DMS 273 (cell line): ENCODE data around the gene ZCCHC10.
"Not testable (repeated sequence)": the region's sequence is repeated elsewhere in the genome, so short reads cannot be mapped to it uniquely, and the experiment has no call there.

ENCODE experiments used
- DNase-seq: peaks from one replicate; lab custom pipeline; 2025; ENCODE audit not compliant: unreplicated experiment; lab: John Stamatoyannopoulos, UW

ZCCHC10 gene

DNA sequence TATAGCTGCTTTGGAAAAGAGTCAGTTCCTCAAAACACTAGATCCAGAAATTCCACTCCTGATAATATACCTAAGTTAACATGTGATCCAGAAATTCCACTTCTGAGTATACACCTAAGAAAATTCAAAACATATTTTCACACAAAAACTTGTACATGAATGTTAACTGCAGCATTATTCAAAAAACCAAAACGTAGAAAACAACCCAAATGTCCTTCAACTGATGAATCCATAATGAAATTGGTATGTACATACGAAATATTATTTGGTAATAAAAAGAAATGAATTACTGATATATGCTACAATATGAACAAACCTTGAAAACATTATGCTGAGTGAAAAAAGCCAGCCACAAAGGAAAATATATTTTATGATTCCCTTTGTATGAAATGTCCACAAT, 46.4 kb downstream of the ZCCHC10 start:
- DNase-seq: no peak

DNA sequence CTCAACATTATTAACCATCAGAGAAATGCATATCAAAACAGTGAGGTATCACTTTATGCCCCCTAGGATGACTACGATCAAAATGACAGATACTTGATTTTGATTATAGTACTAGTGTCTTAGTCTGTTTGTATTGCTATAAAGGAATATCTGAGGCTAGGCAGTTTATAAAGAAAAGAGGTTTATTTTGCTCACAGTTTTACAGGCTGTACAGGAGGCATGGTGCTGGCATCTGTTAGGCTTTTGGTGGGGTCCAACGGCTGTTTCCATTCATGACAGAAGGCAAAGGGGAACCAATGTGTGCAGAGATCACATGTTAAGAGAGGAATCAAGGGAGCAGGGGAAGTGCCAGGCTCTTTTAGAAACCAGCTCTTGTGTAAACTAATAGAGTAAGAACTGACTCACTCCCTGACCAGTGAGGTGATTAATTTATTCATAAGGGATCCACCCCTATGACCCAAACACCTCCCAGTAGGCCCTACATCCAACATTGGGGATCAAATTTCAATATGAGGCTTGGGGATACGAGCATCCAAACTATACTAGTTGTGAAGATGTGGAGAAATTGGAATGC, 46.9 kb downstream of the ZCCHC10 start:
- peak; percentile 36 for DNase-seq

DNA sequence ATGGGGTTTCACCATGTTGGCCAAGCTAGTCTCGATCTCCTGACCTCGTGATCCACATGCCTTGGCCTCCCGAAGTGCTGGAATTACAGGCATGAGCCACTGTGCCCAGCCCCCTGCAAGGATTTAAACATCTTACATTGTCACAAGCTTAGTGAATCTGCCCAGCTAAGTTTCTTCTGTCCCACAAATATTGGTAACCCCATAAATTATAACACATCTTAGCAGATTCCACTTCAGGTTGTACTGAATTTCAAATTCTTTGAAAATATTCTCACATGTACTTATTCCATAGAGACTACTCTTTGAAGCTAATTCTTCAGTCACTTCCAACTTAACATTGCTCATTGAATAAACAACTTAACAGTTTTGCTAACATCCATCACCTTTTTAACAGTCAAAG, 49.5 kb downstream of the ZCCHC10 start:
- DNase-seq: no peak

DNA sequence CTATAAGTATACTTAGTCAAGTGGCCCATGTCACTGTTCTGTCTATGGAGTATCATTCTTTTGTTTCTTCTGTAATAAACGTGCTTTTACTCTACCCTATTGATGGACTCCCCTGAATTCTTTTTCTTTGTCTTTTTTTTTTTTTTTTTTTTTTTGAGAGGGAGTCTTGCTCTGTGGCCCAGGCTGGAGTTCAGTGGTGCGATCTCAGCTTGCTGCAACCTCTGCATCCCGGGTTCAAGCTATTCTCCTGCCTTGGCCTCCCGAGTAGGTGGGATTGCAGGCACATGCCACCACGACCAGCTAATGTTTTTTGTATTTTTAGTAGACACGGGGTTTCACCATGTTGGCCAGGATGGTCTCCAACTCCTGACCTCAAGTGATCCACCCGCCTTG, 53.9 kb downstream of the ZCCHC10 start:
- not testable (repeated sequence) for DNase-seq

DNA sequence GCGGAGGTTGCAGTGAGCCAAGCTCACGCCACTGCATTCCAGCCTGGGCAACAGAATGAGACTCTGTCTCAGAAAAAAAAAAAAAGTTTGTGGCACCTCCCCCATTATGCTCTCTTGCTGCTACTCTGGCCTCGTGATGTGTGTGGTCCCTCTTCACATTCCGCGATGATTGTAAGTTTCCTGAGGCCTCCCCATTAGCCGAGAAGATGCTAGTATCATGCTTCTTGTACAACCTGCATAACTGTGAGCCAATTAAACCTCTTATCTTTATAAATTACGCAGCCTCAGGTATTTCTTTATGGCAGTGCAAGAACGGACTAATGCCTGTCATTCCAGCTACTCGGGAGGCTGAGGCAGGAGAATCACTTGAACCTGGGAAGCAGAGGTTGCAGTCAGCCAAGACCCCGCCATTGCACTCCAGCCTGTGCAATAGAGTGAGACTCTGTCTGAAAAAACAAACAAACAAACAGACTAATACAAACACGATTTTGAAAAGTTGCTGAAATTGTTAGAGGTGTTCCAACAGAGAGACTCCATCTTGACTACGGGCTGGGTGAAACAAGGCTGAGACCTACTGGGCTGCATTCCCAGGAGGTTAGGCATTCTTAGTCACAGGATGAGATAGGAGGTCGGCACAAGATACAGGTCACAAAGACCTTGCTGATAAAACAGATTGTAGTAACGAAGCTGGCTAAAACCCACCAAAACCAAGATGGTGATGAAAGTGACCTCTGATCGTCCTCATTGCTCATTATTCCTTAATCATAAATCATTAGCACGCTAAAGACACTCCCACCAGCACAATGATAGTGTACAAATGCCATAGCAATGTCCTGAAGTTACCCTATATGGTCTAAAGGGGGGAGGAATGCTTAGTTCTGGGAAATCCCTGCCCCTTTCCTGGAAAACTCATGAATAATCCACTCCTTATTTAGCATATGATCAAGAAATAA, 54.6 kb downstream of the ZCCHC10 start:
- peak; percentile 14 for DNase-seq

DNA sequence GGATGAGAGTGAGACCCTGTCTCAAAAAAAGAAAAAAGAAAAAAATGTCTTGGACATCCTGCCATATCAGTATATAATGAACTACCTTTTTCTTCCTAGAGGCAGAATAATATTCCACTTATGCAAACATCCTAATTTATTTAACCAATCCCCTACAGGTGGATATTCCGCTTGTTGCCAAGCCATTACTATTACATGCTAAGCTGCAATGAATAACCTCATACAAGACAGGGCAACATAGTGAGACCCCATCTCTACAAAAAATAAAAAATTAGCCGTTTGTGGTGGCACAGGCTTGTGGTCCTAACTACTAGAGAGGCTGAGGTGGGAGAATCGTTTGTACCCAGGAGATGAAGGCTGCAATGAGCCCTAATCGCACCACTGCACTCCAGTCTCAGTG, 61.2 kb downstream of the ZCCHC10 start:
- no peak for DNase-seq

DNA sequence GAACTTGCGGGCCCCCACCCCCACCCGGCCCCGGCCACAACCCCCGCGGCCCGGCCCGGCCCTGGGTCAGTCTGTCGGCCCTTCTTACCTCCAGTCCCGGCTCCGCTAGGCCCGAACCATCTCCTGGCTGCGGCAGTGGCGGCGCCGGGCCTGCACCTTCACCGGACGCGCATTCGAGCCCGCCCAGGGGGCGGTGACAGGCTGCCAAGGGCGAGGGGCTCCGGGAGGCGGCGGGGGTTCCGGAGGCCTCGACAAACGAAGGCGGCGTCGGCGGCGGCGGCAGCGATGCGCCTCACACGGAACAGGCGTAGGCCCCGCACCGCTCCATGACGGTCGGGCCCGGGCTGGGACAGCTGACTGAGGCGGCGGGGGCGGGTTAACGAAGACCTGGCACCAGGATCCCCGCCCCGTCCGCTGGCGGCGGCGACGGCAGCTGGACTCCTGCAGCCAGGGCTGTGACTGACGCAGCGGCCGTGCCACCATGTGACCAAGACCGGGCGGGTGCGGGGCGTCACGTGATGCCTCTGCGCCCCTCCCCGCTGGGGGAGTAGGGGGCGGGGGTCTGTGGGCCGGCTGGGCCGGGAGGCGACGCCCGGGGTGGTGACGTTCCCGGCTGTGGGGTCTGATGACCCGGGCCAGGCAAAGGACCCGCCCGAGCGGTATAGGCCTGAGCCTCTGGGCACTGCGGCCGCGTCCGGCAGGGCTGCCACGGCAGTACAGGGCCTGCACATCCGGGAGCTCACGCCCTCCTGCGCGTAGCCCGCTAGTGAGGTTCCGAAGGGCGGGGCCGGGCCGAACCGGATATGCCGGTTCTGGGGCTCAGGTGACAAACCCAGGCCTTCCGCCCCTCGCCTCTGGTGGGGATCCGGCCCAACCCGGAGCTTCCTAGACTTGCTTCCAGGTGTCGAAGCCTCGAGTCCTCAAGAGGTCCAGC, 62.9 kb downstream of the ZCCHC10 start, which contains the start of gene AFF4:
Gene AFF4 (minus strand): TSS at position 464 of the 934 bp plus-strand sequence. CDS start 26,445 bp downstream, outside the sequence.
- DNase-seq: peak; percentile 98

DNA sequence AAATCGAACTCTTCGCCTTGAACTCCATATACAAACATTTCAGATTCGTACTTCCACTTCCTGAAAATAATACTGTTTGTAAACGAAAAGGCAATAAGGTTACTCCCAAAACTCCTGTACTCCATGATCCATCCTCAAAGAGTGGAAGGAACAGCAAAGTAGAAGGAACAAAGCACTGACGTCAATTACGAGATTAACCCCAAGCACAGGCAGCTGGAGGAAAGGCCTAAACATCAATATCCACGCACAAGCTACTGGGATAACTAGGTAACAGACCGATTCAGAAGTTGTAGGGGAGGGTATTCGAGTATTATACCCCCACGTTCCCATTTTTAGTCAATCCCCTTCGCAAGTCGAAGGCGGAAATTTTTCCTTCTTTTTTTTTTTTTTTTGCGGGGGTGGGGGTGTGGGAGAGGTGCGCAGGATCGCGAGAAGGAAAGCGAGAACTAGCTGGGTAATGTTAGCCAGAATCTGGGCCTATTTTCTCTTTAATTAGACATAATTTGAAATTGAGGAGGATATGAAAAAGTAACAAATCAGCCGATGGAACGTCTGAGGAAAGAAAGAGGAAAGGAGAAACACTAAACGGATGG, 63.8 kb downstream of the ZCCHC10 start:
- DNase-seq: peak; percentile 84

DNA sequence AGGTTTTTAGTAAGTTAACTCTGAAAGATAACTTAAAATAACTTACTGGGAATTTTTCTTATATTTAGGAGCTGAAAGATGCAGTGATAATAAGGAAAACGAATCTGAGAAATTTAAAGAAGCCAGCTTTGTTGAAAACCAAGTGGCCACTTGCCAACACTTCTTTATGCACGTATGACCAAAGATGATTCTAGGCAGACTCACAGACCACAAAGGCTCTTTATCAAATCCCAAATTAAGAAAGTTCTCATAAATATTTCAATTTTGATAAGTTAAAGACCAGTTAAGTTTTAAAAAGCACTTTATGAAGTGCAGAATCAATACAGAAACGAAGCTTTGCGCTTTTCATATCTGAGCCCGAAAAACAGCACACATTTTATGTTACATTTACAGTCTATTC, 64.5 kb downstream of the ZCCHC10 start:
- peak; percentile 58 for DNase-seq

DNA sequence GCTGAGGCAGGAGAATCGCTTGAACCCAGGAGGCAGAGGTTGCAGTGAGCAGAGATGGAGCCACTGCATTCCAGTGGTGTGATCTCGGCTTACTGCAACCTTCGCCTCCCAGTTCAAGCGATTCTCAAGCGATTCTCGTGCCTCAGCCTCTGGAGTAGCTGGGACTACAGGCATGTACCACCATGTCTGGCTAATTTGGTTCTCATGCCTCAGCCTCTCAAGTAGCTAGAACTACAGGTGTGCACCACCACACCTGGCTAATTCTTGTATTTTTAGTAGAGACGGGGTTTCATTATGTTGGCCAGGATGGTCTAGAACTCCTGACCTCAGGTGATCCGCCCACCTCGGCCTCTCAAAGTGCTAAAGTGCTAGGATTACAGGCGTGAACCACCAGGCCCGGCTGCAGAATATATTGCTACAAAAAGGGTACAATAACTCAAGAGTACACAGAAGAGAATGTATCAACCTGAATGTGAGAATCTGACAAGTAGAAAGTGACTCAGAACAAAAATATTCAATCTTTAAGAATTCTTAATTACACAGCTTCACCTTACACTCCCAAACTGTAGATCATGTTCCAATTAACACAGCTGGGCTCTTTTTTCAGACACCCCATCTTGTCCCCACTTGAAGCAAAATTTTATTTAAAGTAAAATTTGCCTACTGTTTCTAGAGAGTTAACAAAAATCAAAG, 65.1 kb downstream of the ZCCHC10 start:
- not testable (repeated sequence) for DNase-seq

DNA sequence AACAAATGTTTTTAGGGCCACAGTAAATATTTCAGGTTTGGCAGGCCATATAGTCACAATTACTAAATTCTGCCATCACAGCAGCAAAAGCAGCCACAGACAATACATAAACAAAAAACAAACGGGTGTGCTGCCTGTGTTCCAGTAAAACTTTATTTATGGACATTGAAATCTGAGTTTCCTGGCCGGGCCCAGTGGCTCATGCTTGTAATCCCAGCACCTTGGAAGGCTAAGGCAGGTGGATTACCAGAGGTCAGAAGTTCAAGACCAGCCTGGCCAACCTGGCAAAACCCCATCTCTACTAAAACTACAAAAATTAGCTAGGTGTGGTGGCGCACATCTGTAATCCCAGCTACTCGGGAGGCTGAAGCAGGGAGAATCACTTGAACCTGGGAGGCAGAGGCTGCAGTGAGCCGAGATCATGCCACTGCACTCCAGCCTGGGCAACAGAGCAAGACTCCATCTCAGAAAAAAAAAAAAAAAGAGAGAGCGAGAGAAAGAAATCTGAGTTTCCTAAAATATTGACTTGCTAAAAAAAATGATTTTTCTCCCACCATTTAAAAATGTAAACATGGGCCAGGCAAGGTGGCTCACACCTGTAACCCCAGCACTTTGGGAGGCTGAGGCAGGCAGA, 70.1 kb downstream of the ZCCHC10 start:
- DNase-seq: not testable (repeated sequence)

DNA sequence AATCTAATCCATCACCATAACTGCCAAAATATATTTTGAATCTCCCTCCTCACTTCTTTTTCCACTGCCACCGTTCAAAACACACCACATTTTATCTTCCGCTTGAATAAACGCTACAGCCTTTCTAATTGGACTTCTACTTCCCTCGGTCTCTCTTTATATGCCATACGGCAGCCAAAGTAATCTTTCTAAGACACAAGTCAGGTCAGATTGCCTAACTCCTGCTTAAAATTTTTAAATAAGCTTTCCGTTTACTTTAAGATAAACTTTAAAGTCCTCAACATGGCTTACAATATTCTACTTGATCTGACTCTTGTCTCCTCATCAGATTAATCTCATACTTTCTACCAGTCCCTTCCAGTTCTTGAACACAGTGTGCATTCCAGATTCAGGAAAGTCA, 72.6 kb downstream of the ZCCHC10 start:
- DNase-seq: no peak

DNA sequence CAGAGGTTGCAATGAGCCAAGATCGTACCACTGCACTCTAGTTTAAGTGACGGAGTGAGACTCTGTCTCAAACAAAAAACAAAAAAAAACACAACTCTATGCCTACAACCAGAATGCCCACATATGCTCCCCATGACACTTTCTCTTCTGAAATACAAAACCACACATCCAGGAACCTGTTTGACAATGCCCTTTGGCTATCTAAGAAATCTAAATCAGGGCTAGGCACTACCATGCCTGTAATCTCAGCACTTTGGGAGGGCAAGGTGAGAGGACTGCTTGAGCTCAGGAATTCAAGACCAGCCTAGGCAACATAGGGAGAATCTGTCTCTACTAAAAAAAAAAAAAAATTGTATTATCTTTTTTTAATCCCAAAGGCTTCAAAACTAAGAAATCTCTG, 73.5 kb downstream of the ZCCHC10 start:
- no peak for DNase-seq

DNA sequence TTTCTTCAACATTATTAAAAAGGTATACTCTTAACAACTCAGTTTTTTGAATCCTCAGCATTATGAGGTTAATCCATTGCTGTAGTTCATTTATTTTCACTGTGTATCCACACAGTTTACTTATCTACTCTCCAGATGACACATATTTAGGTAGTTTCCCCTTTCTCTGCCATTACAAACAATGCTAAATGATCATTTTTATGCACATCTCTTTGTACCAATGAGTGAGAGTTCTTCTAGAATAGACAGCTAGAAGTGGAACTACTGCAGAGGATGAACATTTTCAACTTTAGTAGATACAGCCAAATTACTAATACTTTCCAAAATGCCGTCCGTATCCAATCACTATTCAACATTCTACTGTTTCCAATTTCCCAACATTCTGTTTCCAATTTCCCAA, 74.5 kb downstream of the ZCCHC10 start:
- no peak for DNase-seq

DNA sequence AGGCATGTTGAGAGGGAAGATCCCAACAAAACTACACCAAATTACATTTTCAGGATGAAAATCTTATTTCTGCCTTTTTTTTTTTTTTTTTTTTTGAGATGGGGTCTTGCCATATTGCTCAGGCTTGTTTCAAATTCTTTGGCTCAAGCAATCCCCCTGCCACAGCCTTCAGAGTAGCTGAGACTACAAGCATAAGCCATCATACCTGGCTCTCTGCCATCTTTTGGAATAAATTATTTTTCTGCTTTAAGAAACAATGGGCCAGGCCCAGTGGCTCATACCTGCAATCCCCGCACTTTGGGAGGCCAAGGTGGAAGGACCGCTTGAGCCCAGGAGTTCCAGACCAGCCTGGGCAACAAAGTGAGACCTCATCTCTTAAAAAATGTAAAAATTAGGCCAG, 77.2 kb downstream of the ZCCHC10 start:
- DNase-seq: peak; percentile 22

DNA sequence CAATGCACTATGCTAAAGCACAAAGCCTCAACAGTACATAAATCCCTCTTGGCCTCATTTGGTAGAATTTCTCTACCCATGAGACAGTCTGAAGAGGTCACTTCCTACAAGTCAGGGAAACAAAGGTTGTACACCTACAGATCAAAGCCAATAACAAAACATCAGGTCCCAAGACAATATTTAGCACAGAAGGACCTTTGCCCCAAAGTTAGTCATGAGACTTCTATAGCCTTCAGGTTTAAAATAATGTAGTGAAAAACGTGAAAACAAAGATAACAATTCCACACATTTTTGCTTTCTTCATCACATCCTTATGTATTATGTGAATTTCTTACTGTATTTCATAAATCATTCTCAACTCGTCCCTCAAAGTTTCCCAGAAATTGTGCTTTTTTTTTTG, 78.7 kb downstream of the ZCCHC10 start:
- DNase-seq: no peak
